HL-60/S4 treated with phorbol 12-myristate 13-acetate at 8.2 ng/mL for 4 days and 3 days (cell line): ENCODE results near the gene DOCK9.
"Not testable (repeated sequence)": the region's sequence is repeated elsewhere in the genome, so short reads cannot be mapped to it uniquely, and the experiment has no call there.

Experiments
- in situ Hi-C: fragments of 300-500 bp; cut with MboI; formaldehyde crosslinking; loops from 2 replicates; pipeline ENCODE4 v1.15.0; 2022; ENCODE audit warnings: low sequenced_read_pairs

Gene DOCK9

DNA sequence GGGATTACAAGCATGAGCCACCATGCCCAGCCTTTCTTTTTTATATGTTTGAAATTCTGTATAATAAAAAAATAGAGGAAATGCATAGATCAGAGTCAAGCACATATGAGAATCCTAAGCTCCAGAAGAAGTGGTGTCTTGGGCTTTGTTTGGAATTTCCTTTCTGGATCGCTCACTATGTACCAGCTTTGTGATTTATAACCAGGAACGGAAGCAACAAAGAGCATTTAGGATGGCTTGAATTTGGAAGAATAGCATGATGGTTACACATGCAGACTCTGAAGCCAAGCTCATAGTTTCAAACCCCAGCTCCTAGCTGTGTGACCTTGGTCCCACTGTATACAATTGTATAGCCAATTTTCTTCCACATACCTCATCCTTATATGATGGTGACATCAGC lies 197.4 kb downstream of the DOCK9 start:
- in situ Hi-C loops = no loop called here

DNA sequence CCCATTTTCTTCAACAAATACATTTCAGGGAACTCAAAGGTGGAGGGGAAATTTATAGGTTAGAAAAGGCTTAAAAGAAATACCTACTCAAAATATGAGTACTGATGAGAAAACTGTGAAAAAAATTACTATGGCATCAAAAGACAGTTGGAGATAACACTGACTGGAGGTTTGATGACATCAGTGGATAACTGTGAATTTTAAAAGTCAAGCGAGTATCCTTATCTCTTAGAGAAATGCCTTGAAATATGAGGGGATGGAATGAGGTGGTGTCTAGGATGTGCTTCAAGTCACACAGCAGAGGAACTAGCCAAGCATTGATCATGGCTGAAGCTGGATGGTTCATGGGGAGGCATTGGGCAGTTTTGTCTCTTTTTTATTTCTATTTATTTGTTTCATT lies 198.2 kb downstream of the DOCK9 start:
- in situ Hi-C loops = no loop called here

GRCh38 chr13:98778749-98779148 lies 199.1 kb downstream of the DOCK9 start:
- in situ Hi-C loops = no loop called here

DNA sequence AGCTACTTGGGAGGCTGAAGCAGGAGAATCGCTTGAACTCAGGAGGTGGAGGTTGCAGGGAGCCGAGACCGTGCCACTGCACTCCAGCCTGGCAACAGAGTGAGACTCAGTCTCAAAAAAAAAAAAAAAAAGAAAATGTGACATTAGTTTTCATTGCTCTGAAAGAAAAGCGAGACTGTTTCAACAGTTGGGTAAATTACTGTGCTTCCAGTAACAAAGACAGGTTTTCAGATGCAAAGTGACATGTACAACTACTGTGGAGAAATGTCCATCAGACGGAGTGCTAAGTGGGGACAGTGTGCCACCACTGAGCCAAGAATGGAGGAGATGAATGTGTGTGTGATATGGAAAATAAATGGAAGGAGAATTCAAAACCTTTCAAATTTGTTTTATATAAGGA lies 201.2 kb downstream of the DOCK9 start:
- in situ Hi-C loops = no loop called here

DNA sequence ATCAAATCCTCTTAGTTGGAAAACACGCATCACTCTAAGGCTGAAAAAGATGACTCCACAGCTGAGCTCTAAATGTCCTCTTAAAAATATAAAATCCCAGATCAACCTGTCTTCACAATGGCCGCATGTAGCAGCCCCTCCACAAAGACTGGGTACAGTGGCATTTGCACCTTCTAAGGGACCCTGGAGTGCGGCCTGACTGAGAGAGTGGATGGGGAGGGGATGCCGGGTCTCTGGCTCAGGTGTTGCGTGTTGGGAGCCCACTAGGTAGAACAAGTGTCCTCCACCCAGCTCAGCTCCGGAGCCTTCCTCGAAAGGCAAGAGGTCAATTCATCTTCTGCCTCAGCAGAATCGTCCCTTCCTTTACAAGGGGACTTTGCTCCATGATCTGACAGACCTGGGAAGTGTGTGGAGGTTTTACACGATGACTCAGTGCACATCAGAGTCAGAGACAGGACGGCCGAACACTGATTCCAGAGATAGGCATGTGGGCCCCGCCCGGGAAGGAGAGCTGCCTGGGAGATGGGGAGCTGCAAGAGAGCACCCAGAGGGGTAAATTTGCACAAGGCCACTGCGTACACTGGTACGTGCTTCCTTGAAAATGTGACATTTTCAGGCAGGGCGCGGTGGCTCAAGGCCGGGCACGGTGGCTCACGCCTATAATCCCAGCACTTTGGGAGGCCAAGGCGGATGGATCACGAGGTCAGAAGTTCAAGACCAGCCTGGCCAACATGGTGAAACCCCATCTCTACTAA lies 201.8 kb downstream of the DOCK9 start:
- in situ Hi-C loops = no loop called here

GRCh38 chr13:98775386-98775785 lies 202.5 kb downstream of the DOCK9 start:
- in situ Hi-C loops = no loop called here

DNA sequence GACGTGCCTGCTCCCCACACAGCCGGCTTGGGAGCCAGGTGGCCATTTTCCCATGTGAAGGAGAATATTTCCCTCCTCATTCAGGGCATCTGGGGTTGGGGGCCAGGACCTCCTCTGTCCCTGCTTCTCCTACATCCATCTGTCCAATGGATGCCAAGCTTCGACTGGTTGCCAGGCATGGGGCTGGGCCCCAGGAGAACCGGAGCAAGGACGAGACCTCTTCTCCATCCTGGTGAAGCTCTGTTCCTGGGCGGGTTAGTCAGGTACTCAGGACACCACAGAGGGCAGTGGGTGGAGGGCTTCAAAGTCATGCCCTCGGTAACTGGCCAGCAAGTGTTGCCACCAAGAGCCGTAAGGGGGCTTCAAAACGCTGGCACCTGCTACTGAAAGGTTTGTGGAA lies 203.1 kb downstream of the DOCK9 start:
- in situ Hi-C loops = no loop called here

DNA sequence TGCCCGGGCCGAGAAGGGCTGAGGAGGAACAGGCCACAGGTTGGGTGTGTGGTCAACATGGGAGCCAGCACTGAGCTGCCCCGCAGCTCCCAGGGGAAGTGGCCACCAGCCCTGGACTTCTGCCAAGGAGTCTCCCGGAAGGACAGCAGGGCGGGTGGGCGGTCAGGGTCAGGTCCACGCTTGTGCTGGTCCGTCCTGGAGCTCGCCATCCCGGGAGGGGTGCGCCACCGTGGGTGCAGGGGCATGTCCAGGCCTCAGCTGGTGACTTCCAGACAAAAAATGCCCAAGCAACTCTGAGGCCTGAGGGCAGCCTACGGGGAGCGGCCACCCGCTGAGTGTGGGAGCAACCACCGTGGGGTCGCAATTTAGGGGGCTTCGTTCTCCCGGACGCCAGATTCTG lies 203.9 kb downstream of the DOCK9 start:
- in situ Hi-C loops = no loop called here

DNA sequence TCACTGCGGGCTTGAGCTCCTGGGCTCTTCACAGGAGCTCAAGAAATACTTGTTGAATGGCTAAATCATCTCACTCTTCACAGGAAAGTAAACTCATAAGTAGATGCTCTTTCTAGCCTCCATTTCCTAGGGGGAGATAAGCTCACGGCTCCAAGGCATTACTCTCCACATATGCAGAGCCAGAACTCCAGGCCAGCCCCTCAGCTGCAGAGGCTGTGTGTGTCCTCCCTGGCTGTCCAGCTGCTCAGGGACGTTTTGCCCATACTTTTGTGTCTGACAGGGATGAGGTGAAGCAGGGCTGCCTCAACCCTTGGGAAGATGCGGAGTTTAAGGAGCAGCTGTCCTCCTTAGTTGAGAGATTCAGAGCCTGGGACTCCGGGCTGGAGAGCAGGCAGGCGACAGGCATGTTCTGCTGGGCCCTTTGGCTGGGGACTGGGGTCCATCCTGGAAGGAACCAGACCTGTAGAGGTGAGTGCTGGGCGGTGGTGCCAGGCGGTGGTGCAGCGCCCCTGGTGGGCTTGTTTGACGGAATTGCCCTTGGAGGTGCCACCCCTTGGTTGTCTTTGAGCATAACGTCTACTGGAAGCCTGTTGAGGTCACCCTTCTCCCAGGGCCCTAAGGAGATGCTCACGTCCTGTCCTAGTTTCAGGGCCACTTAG lies 204.9 kb downstream of the DOCK9 start:
- in situ Hi-C loops = no loop called here

- in situ Hi-C loops = no loop called here
Observed at GRCh38 chr13:98771838-98772611, 205.8 kb downstream of the DOCK9 start.

- in situ Hi-C loops = no loop called here
Observed at GRCh38 chr13:98769736-98770135, 208.1 kb downstream of the DOCK9 start.

DNA sequence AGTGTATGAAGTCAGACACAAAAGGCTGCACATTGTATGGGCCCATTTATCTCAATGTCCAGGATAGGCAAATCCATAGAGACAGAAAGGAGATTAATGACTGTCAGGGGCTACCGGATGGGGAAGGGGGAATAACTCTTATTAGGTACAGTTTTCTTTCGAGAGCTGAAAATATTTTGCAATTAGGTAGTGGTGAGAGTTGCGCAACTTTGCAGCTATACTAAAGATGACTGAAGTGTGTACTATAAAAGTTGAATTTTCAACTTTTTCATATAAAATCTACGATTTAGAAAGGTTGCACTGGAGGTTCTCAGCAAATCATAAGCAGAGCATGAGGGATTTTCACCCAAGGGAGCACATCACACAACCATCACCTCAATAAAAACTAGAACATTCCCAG lies 209.3 kb downstream of the DOCK9 start:
- in situ Hi-C loops = no loop called here

DNA sequence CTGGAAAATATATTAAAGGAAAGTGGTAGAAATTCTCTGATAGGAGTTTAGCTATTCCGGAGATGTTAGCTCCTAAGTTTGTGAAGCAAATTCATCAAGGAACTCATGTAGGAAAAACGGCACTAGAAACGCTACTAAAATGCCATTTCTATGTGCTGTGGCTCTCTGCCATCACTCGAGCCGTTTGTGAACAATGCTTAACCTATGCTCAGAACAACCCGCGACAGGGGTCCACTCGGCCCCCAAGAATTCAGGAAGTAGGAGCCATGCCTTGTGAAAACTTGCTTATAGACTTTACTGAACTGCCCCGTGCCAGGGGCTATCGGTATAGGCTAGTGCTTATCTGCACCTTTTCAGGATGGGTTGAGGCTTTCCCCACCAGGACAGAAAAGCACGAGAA lies 211.2 kb downstream of the DOCK9 start:
- in situ Hi-C loops = no loop called here

DNA sequence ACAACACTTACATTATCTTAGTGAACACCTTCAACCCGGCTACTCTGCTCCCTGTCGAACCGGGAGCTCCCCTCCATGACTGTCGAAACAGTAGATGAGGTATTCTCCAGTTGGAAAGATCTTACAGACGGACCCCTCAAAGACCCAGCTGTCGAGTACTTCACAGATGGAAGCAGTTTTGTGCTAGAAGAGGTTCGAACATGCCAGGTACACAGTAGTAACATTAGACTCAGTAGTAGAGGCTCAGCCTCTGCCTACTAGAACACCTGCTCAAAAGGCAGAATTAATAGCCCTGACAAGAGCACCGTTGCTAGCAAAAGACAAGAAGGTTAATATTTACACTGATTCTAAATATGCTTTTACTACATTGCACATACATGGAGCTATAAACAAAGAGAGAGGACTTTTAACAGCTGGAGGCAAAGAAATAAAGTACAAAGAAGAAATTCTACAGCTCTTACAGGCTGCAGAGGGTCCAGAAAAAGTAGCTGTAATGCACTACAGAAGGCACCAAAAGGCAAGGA lies 211.8 kb downstream of the DOCK9 start:
- in situ Hi-C loops = no loop called here

GRCh38 chr13:98761986-98762616 lies 215.8 kb downstream of the DOCK9 start:
- in situ Hi-C loops = no loop called here

GRCh38 chr13:98761126-98761985 lies 216.5 kb downstream of the DOCK9 start:
- in situ Hi-C loops = no loop called here

DNA sequence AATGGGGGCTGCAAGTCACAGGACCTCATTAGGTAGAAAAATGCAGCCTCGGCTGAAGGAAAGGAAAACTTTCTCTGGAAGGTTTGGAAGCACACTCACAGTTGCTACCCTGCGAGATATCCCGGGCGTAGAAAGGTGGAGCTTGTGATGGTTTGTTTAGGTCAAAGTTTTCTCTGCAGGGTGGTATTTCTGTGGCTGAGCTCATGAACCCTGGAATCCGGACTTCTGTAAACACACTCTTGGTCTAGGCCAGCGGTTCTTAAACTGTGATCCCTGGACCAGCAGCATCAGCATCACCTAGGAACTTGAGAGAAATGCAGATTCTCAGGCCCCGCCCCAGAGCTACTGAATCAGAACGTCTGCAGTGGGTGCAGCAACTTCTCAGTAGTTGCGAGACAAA lies 222.1 kb downstream of the DOCK9 start:
- in situ Hi-C loops = no loop called here

DNA sequence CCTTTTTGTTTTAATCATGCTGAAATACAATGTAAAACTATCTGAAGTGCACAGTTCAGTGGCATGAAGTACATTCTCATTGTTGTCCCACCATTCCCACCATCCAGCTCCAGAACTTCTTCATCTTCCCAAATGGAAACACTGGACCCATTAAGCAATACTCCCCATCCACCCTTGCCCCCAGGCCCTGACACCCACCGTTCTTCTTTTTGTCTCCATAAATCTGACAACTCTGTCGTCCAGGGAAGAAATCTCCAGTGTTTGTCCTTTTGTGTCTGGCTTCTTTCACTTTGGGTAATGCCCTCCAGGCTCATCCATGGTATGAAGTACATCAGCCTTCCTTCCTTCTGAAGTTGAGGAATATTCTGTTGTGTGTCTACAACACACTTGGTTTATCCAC lies 222.7 kb downstream of the DOCK9 start:
- in situ Hi-C loops = no loop called here

DNA sequence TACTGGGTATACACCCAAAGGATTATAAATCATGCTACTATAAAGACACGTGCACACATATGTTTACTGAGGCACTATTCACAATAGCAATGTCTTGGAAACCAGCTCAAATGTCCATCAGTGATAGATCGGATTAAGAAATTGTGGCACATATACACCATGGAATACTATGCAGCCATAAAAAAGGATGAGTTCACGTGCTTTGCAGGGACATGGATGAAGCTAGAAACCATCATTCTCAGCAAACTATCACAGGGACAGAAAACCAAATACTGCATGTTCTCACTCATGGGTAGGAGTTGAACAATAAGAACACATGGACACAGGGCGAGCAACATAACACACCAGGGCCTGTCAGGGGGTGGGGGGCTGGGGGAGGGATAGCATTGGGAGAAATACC lies 223.4 kb downstream of the DOCK9 start:
- in situ Hi-C loops = not testable (repeated sequence)
